Neural cell (in vitro differentiated cells): ENCODE results near the gene DAPK2.

ENCODE experiments used
- CTCF ChIP-seq: fragments of 450-650 bp; IDR thresholded peaks from 2 replicates; pipeline ENCODE4 v1.5.1; 2014; ENCODE audit warnings: antibody characterized with exemption, mild to moderate bottlenecking, moderate library complexity; ENCODE audit not compliant: poor library complexity, severe bottlenecking
- EP300 ChIP-seq: fragments of 450-650 bp; conservative IDR thresholded peaks from 2 replicates; pipeline ENCODE4 v1.6.1; 2014; ENCODE audit warnings: antibody characterized with exemption, mild to moderate bottlenecking, moderate library complexity; ENCODE audit not compliant: poor library complexity, severe bottlenecking
- EZH2 ChIP-seq: fragments of 200-600, 300-800 bp; shearing (Covaris generic), sonication (generic); IDR thresholded peaks from 2 replicates; pipeline ENCODE4 v1.6.1; 2014; ENCODE audit warnings: antibody characterized with exemption, low read length, borderline replicate concordance, mild to moderate bottlenecking; ENCODE audit not compliant: insufficient read depth, poor library complexity, severe bottlenecking
- POLR2AphosphoS5 ChIP-seq: IDR thresholded peaks from 2 replicates; pipeline ENCODE4 v1.6.1; 2012
- RAD21 ChIP-seq: fragments of 450-650 bp; conservative IDR thresholded peaks from 2 replicates; pipeline ENCODE4 v1.6.1; 2014; ENCODE audit warnings: antibody characterized with exemption, mild to moderate bottlenecking, moderate library complexity
- REST ChIP-seq: IDR thresholded peaks from 2 replicates; pipeline ENCODE4 v1.6.1; 2012; ENCODE audit warnings: borderline replicate concordance
- SMC3 ChIP-seq: fragments of 450-650 bp; conservative IDR thresholded peaks from 2 replicates; pipeline ENCODE4 v1.6.1; 2014; ENCODE audit warnings: antibody characterized with exemption, mild to moderate bottlenecking, moderate library complexity; ENCODE audit not compliant: poor library complexity
- TAF1 ChIP-seq: IDR thresholded peaks from 2 replicates; pipeline ENCODE4 v1.6.1; 2012; ENCODE audit warnings: low read depth

GRCh38 chr15:63996794-63997357 is 49.4 kb downstream of the DAPK2 start:
- TF ChIP-seq CTCF, result no peak
- no peak for TF ChIP-seq EZH2
- TF ChIP-seq EP300, result peak; percentile 57
- no peak for TF ChIP-seq TAF1
- no peak for TF ChIP-seq SMC3
- peak; percentile 13 for TF ChIP-seq POLR2AphosphoS5
- TF ChIP-seq RAD21, result no peak
- TF ChIP-seq REST, result no peak
